Common myeloid progenitor, CD34-positive (primary cell): ENCODE data around the gene NAT8L.
A peak's percentile ranks its signal among the peaks of the same experiment; 100 is the strongest.

Experiments
- CTCF ChIA-PET: fragments of 350-600 bp; sonication (Branson Sonifier 250); formaldehyde crosslinking; loops from one replicate; lab custom pipeline; 2021; ENCODE audit warnings: antibody characterized with exemption; lab: Charles Lee
- POLR2A ChIA-PET: fragments of 350-600 bp; sonication (Branson Sonifier 250); formaldehyde crosslinking; loops from one replicate; lab custom pipeline; 2021; ENCODE audit warnings: antibody characterized with exemption; lab: Charles Lee
- DNase-seq, 3 donors: peaks; one replicate each; pipeline versions ENCODE4 v3.0.0 to v3.0.0-alpha.2; 2013
- H3K27ac ChIP-seq, 2 experiments: 1 replicate in 1 of 2; 2 replicates in 1 of 2; pipeline ENCODE4 v1.7.0; 2013; ENCODE audit warnings: inconsistent platforms in 2 of 2, low read length in 2 of 2, mild to moderate bottlenecking in 2 of 2, low read depth in 1 of 2, moderate library complexity in 1 of 2; ENCODE audit not compliant: severe bottlenecking in 2 of 2, insufficient read depth in 1 of 2, poor library complexity in 1 of 2
- H3K27me3 ChIP-seq, 5 experiments: replicated peaks in 2 of 5; 1 replicate in 3 of 5; 2 replicates in 2 of 5; pipeline versions ENCODE4 v1.6.1 to v1.7.0; 2013; ENCODE audit warnings: low read length in 4 of 5, mild to moderate bottlenecking in 2 of 5, moderate library complexity in 2 of 5, inconsistent platforms in 1 of 5; ENCODE audit not compliant: insufficient read depth in 5 of 5, control insufficient read depth in 4 of 5
- H3K36me3 ChIP-seq, 4 experiments: 1 replicate in 2 of 4; 2 replicates in 2 of 4; pipeline versions ENCODE4 v1.6.1 to v1.7.0; 2013; ENCODE audit warnings: low read length in 3 of 4, control low read depth in 1 of 4, mild to moderate bottlenecking in 1 of 4; ENCODE audit not compliant: control insufficient read depth in 4 of 4, insufficient read depth in 4 of 4
- H3K4me1 ChIP-seq, 4 experiments: 1 replicate in 3 of 4; 2 replicates in 1 of 4; pipeline versions ENCODE4 v1.6.1 to v1.7.1; 2013; ENCODE audit warnings: low read length in 3 of 4, mild to moderate bottlenecking in 3 of 4, control low read depth in 1 of 4, inconsistent platforms in 1 of 4, moderate library complexity in 1 of 4; ENCODE audit not compliant: control insufficient read depth in 4 of 4, insufficient read depth in 4 of 4; ENCODE audit errors: control extremely low read depth in 1 of 4
- H3K4me3 ChIP-seq, 7 experiments: 1 replicate in 4 of 7; 2 replicates in 3 of 7; pipeline versions ENCODE4 v1.5.1 to v1.7.0; 2013; ENCODE audit warnings: mild to moderate bottlenecking in 7 of 7, low read length in 6 of 7, moderate library complexity in 6 of 7, inconsistent platforms in 2 of 7, low read depth in 2 of 7, control low read depth in 1 of 7; ENCODE audit not compliant: insufficient read depth in 4 of 7, control insufficient read depth in 1 of 7; ENCODE audit errors: extremely low read depth in 1 of 7
- H3K9me3 ChIP-seq, 5 experiments: 1 replicate in 4 of 5; 2 replicates in 1 of 5; pipeline versions ENCODE4 v1.6.1 to v1.7.1; 2013; ENCODE audit warnings: low read length in 4 of 5, mild to moderate bottlenecking in 2 of 5, inconsistent platforms in 1 of 5, low read depth in 1 of 5, moderate library complexity in 1 of 5; ENCODE audit not compliant: control insufficient read depth in 4 of 5, insufficient read depth in 2 of 5; ENCODE audit errors: control extremely low read depth in 1 of 5
- WGBS: methylation state at CpG from one replicate; pipeline ENCODE4 v1.1.5; 2013; ENCODE audit not compliant: insufficient coverage; 5-methylcytosine and 5-hydroxymethylcytosine counted together

The NAT8L gene

DNA sequence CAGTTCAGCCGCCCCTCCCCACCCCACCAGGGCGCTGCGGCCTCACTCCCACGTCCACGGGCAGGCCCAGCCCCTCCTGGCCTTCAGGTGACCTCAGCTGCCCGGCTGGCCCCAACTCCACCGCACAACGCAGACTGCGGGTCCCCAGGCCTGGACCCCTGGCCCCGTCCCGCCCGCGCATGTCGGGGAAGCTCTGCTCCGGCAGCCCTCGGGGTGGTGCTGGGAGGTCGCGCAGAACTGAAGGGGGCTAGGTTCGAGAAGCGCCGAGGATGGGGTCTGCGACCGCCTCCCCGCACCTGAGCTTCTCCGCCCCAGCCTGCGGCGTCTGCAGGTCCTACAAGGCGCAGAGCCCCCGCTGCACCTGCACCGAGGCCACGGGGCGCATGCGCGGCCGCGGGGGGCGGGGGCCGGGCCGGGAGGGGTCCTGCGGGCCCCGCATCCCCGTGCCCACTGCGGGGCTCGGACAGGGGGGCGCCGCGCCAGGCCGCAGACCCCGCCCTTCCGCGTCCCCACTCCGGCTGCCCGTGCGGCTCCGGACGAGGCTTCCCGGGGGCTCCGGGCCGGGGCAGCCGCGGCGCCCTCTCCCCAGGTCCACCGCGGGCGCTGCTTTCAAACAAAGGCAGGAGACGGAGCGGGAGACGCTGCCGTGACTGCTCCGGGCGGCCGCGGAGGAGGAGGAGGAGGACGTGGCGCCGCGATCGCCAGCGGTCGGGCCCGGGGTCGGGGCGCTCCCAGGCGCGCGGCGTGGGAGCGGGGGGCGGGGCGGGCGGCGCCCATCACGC lies 672 bp upstream of the NAT8L start:
- ChIA-PET CTCF (interaction anchor here (0.7 to 0.9 kb wide), 2 partner anchors 21 to 57 kb away, joined by 3 read pairs; no protein-coding TSS in a partner anchor), POLR2A (no interaction called here)
- Histone ChIP-seq H3K36me3 (no peaks in the 10 kb centered on the region), H3K9me3 (peaks cover 0 to 3% (median 0%) of the 10 kb centered on the region in 5 experiments), H3K27me3 (peaks cover 4 to 58% (median 18%) of the 10 kb centered on the region in 5 experiments), H3K4me3 (peak overlapping the region; percentile 9 to 67 (median 52)), H3K27ac (no peak overlapping the region), H3K4me1 (peaks cover 0 to 12% (median 7%) of the 10 kb centered on the region in 4 experiments)
- peak in 1 of 3 donors; percentile 32 for DNase-seq
- WGBS = 2% methylated on average over 59 of the region's 93 CpGs

DNA sequence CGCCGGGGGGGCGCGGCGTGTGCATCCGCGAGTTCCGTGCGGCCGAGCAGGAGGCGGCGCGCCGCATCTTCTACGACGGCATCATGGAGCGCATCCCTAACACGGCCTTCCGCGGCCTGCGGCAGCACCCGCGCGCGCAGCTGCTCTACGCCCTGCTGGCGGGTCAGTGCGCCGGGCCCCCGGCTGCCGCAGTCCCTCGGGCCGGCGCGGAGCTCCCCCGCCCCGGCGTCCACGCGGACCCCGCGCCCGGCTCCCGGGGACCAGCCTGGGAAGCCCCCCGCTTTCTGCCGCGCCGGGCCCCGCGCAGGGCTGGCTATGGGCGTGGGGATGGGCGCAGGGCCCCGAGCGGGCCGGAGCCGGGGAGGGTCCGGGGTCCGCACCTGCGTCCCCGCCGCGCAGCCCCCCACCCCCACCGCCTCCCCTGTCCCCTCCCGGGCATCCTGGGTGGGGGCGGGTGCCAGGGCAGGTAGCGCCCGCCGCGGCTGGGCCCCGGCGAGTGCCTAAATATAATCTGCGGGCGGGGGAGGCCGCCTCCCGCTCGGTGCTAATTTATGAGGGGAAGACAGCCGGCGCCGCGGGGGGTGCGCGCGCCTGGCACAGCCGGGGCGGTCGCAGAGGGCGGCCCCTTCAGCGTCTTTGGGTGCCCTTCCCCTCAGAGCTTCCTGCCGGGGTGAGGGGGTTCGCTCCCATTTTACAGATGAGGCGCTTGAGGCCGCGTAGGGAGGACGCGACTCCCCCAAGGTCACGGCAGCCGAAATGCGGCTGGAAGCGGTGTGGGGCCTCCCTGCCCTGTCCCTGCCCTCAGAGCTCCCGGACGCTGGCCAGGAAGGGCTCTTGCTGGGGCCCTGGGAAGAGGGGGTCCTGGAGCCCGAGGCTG lies 837 bp downstream of the NAT8L start:
- Histone ChIP-seq H3K36me3 (no peaks in the 10 kb centered on the region), H3K27me3 (peaks cover 4 to 50% (median 16%) of the 10 kb centered on the region in 5 experiments), H3K27ac (no peak overlapping the region), H3K4me3 (peak overlapping the region in 4 of 7 experiments; percentile 3 to 64 (median 31)), H3K4me1 (peaks cover 0 to 12% (median 7%) of the 10 kb centered on the region in 4 experiments), H3K9me3 (no peaks in the 10 kb centered on the region)
- ChIA-PET POLR2A (no interaction called here), CTCF (no interaction called here)
- 4% methylated on average over 68 of the region's 102 CpGs for WGBS
- peak in 2 of 3 donors; percentile 39 to 54 for DNase-seq

GRCh38 chr4:2060611-2061185 lies 1.6 kb downstream of the NAT8L start:
- no peak overlapping the region for H3K27ac ChIP-seq
- ChIA-PET CTCF (no interaction called here), POLR2A (no interaction called here)
- no peaks in the 10 kb centered on the region for H3K9me3 ChIP-seq
- H3K27me3 ChIP-seq = peaks cover 4 to 43% (median 14%) of the 10 kb centered on the region in 5 experiments
- 74% methylated on average over 47 of the region's 54 CpGs for WGBS
- peaks cover 0 to 12% (median 7%) of the 10 kb centered on the region in 4 experiments for H3K4me1 ChIP-seq
- no peaks in the 10 kb centered on the region for H3K36me3 ChIP-seq
- no peak for DNase-seq
- H3K4me3 ChIP-seq = no peak overlapping the region

GRCh38 chr4:2061186-2062131 lies 2.3 kb downstream of the NAT8L start:
- Histone ChIP-seq H3K9me3 (no peaks in the 10 kb centered on the region), H3K36me3 (no peaks in the 10 kb centered on the region), H3K4me3 (no peak overlapping the region), H3K27ac (no peak overlapping the region), H3K27me3 (peaks cover 4 to 37% (median 12%) of the 10 kb centered on the region in 5 experiments), H3K4me1 (peaks cover 0 to 12% (median 7%) of the 10 kb centered on the region in 4 experiments)
- CTCF ChIA-PET = no interaction called here
- no peak for DNase-seq
- POLR2A ChIA-PET = no interaction called here
- 94% methylated on average over 32 of the region's 42 CpGs for WGBS

DNA sequence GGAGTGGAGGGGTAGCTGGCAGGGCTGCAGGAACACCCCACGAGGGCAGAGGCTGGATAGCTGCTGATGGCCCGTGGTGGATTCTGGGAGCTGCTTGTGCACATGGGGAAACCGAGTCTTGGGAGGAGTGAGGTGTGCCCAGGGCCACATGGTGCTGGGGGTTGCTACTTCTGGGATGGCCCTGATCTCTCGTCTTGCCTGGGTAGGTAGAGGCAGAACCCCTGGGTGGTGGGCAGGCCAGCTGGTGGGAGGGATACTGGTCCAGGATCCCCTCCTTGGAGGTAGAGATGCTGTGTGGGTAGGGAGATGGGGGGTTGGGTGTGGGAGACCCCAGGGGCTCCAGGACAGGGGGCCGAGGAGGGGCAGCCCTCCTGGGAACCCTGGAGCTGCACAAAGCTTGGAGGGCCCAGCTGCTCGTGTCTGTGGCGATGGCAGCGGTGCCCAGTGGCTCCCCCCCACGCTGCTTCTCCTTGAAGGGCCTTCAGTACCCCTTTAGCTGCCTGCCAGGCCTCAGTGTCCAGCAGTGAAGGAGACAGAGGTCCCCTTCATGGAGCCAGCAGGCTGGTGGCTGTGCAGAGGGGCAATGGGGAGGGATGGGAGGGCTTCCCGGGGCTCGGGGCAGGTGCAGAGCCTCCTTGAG lies 3.2 kb downstream of the NAT8L start:
- H3K36me3 ChIP-seq = no peaks in the 10 kb centered on the region
- ChIA-PET POLR2A (no interaction called here), CTCF (no interaction called here)
- H3K9me3 ChIP-seq = no peaks in the 10 kb centered on the region
- 95% methylated on average over 9 of the region's 11 CpGs for WGBS
- H3K27me3 ChIP-seq = peaks cover 0 to 29% (median 8%) of the 10 kb centered on the region in 5 experiments
- no peak overlapping the region for H3K4me3 ChIP-seq
- peaks cover 0 to 12% (median 7%) of the 10 kb centered on the region in 4 experiments for H3K4me1 ChIP-seq
- H3K27ac ChIP-seq = no peak overlapping the region
- no peak for DNase-seq
